K562 (cell line): ENCODE results near the gene FAM20B. TPM values are rescaled to one million over a fixed set of nuclear protein-coding genes. Genes with fewer than 3 reads are reported as not detected.

Experiments used
- CEBPG ChIP-seq, 3 experiments: fragments of 200-800 bp in 1 of 3; sonication (Bioruptor generic) in 1 of 3; sonication (generic) in 1 of 3; formaldehyde crosslinking in 1 of 3; IDR thresholded peaks in 2 of 3; conservative IDR thresholded peaks in 1 of 3; 2 replicates each; pipeline versions ENCODE4 v1.6.1 to v1.8.0; 2016 to 2022; ENCODE audit warnings: missing compliant biosample characterization in 2 of 3, missing genetic modification characterization in 2 of 3, mild to moderate bottlenecking in 1 of 3, missing genetic modification reagents in 1 of 3
- DACH1 ChIP-seq: fragments of 450-650 bp; IDR thresholded peaks from 2 replicates; pipeline ENCODE4 v1.6.1; 2018; ENCODE audit not compliant: partially characterized antibody
- FOXJ3 ChIP-seq: sonication (generic); formaldehyde crosslinking; IDR thresholded peaks from 2 replicates; pipeline ENCODE4 v1.4.0; 2020; ENCODE audit warnings: mild to moderate bottlenecking, missing genetic modification reagents
- GABPA ChIP-seq: fragments of 200-800 bp; sonication (Bioruptor generic); conservative IDR thresholded peaks from 2 replicates; pipeline ENCODE4 v1.6.1; 2016; ENCODE audit warnings: low read depth, missing genetic modification characterization, missing compliant biosample characterization
- GATAD2B ChIP-seq: fragments of 450-650 bp; IDR thresholded peaks from 2 replicates; pipeline ENCODE4 v1.6.1; 2017; ENCODE audit warnings: mild to moderate bottlenecking, borderline replicate concordance
- HDAC3 ChIP-seq: fragments of 450-650 bp; IDR thresholded peaks from 2 replicates; pipeline ENCODE4 v1.6.1; 2018; ENCODE audit warnings: borderline replicate concordance, mild to moderate bottlenecking, moderate library complexity; ENCODE audit not compliant: partially characterized antibody
- MCM5 ChIP-seq: fragments of 450-650 bp; IDR thresholded peaks from 2 replicates; pipeline ENCODE4 v1.6.1; 2016; ENCODE audit warnings: low read depth
- MEIS2 ChIP-seq: fragments of 450-650 bp; IDR thresholded peaks from 2 replicates; pipeline ENCODE4 v1.6.1; 2014; ENCODE audit warnings: mild to moderate bottlenecking; ENCODE audit not compliant: partially characterized antibody
- MYBL2 ChIP-seq, 2 experiments: fragments of 450-650 bp in 1 of 2; sonication (generic) in 1 of 2; formaldehyde crosslinking in 1 of 2; IDR thresholded peaks; 2 replicates each; pipeline versions ENCODE4 v1.6.1 to v1.8.1; 2017 to 2022; ENCODE audit warnings: borderline replicate concordance in 1 of 2, inconsistent platforms in 1 of 2, low read depth in 1 of 2, mild to moderate bottlenecking in 1 of 2, missing genetic modification reagents in 1 of 2, moderate library complexity in 1 of 2
- NEUROD1 ChIP-seq: fragments of 150-350 bp; IDR thresholded peaks from 2 replicates; pipeline ENCODE4 v1.6.1; 2014; ENCODE audit warnings: borderline replicate concordance, low read length, low read depth; ENCODE audit not compliant: partially characterized antibody
- SIN3B ChIP-seq: fragments of 450-650 bp; IDR thresholded peaks from 2 replicates; pipeline ENCODE4 v1.6.1; 2017; ENCODE audit warnings: low read depth, mild to moderate bottlenecking, moderate library complexity
- SMARCA4 ChIP-seq: fragments of 450-650 bp; IDR thresholded peaks from 2 replicates; pipeline ENCODE4 v1.6.1; 2016
- TAF9B ChIP-seq: fragments of 450-650 bp; IDR thresholded peaks from 2 replicates; pipeline ENCODE4 v1.6.1; 2018; ENCODE audit warnings: mild to moderate bottlenecking; ENCODE audit not compliant: partially characterized antibody
- TAL1 ChIP-seq: fragments of 450-650 bp; IDR thresholded peaks from 2 replicates; pipeline ENCODE4 v1.6.1; 2016; ENCODE audit warnings: mild to moderate bottlenecking
- TCF3 ChIP-seq: sonication (generic); formaldehyde crosslinking; IDR thresholded peaks from 2 replicates; pipeline ENCODE4 v1.4.0; 2020; ENCODE audit warnings: mild to moderate bottlenecking, missing genetic modification reagents
- TCF7 ChIP-seq: sonication (generic); IDR thresholded peaks from 2 replicates; pipeline ENCODE4 v1.6.1; 2016; ENCODE audit warnings: antibody characterized with exemption, borderline replicate concordance
- ZNF445 ChIP-seq: fragments of 250-450 bp; sonication (Bioruptor Pico); IDR thresholded peaks from 2 replicates; pipeline ENCODE4 v1.4.0; 2020; ENCODE audit warnings: low read depth, mild to moderate bottlenecking, moderate library complexity
- ZNF57 ChIP-seq: fragments of 450-650 bp; formaldehyde crosslinking; IDR thresholded peaks from 2 replicates; pipeline ENCODE4 v1.4.0; 2020; ENCODE audit warnings: mild to moderate bottlenecking, moderate library complexity
- polyA plus RNA-seq, 8 experiments: library from polyadenylated mRNA; depleted of rRNA in 4 of 8; stranded (reverse) in 5 of 8; unstranded in 3 of 8; fragments of >200 nt; fragmentation: Nextera tagmentation in 2 of 8; fragmentation: Illumina TruSeq in 1 of 8; extraction: Ambion mirVana in 2 of 8; extraction: Trizol in 1 of 8; gene quantifications; 2 replicates each; pipeline versions ENCODE4 v1.2.1 to v1.2.3, GENCODE V29; 2011 to 2014; ENCODE audit warnings: inconsistent platforms in 1 of 8, missing spikeins in 1 of 8
- total RNA-seq, 7 experiments: library from RNA; depleted of rRNA in 6 of 7; stranded (reverse); fragments of >200 nt in 6 of 7; fragmentation: Illumina TruSeq in 2 of 7; extraction: Trizol in 2 of 7; gene quantifications; 2 replicates each; pipeline versions ENCODE4 v1.2.1 to v1.2.3, GENCODE V29; 2011 to 2021; ENCODE audit warnings: low replicate concordance in 1 of 7
- TF ChIP-seq, protein P1 (sequence below): fragments of 450-650 bp; formaldehyde crosslinking; conservative IDR thresholded peaks from 2 replicates; pipeline ENCODE4 v1.4.0; 2022; ENCODE audit warnings: mild to moderate bottlenecking, missing genetic modification characterization
- TF ChIP-seq, protein P2 (sequence below): fragments of 450-650 bp; IDR thresholded peaks from 2 replicates; pipeline ENCODE4 v1.6.1; 2016
- TF ChIP-seq, protein P3 (sequence below), 2 experiments: IDR thresholded peaks in 1 of 2; conservative IDR thresholded peaks in 1 of 2; 2 replicates each; pipeline ENCODE4 v1.6.1; 2016; ENCODE audit warnings: low read depth in 2 of 2, mild to moderate bottlenecking in 1 of 2, missing compliant biosample characterization in 1 of 2, missing genetic modification characterization in 1 of 2, moderate library complexity in 1 of 2
- TF ChIP-seq, protein P4 (sequence below): fragments of 200-800 bp; sonication (Bioruptor generic); IDR thresholded peaks from 2 replicates; pipeline ENCODE4 v1.6.1; 2017; ENCODE audit warnings: missing genetic modification characterization, missing compliant biosample characterization

Gene FAM20B
- total and polyA plus RNA-seq, 9 of the 15 experiments (the other 6 are each of a cell fraction or from before 2014, with no cell fraction given): 7.2 to 67.5 (median 42.9) TPM

DNA sequence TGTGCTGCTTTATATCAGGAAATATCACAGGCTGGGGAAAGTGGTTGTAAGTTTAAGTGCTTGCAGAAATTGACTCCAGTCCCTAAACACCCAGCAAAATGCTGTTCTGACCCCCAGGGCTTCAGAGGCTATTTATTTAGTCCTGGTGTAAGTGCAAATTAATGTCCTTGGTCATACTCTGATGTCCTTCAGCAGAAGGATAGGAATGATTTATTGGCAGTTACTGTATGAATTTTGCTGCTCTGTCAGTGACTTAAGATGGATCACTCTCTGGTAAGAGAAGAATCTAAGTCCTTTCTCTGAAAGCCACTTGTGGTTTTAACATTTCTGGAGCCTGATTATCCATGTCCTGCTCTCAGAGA is 21.9 kb downstream of the FAM20B start (continued):
- TF ChIP-seq, protein P1, sequence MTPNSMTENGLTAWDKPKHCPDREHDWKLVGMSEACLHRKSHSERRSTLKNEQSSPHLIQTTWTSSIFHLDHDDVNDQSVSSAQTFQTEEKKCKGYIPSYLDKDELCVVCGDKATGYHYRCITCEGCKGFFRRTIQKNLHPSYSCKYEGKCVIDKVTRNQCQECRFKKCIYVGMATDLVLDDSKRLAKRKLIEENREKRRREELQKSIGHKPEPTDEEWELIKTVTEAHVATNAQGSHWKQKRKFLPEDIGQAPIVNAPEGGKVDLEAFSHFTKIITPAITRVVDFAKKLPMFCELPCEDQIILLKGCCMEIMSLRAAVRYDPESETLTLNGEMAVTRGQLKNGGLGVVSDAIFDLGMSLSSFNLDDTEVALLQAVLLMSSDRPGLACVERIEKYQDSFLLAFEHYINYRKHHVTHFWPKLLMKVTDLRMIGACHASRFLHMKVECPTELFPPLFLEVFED (CRISPR knock-in tag): no peak
- 0 out of 2 replicates have a peak, but pooled peaks have one; percentile 39 for TF ChIP-seq TAL1
- no peak for TF ChIP-seq MCM5
- 0 out of 2 replicates have a peak, but pooled peaks have one; percentile 21 for TF ChIP-seq MYBL2 (IDR thresholded peaks at IDR 0.05; ENCODE audit: low read depth)
- no peak for TF ChIP-seq MYBL2 (CRISPR knock-in tag; IDR thresholded peaks at IDR 0.05; ENCODE audit: borderline replicate concordance)
- TF ChIP-seq CEBPG (CRISPR knock-in tag; IDR thresholded peaks at IDR 0.05): no peak
- no peak for TF ChIP-seq CEBPG (tag; conservative IDR thresholded peaks at IDR 0.05 in 1 of 2, IDR thresholded peaks at IDR 0.05 in 1 of 2)
- 0 out of 2 replicates have a peak, but pooled peaks have one; percentile 8 for TF ChIP-seq TCF7
- TF ChIP-seq SMARCA4: no peak
- TF ChIP-seq NEUROD1: peak; percentile 34
- TF ChIP-seq TAF9B: no peak
- TF ChIP-seq, protein P2, sequence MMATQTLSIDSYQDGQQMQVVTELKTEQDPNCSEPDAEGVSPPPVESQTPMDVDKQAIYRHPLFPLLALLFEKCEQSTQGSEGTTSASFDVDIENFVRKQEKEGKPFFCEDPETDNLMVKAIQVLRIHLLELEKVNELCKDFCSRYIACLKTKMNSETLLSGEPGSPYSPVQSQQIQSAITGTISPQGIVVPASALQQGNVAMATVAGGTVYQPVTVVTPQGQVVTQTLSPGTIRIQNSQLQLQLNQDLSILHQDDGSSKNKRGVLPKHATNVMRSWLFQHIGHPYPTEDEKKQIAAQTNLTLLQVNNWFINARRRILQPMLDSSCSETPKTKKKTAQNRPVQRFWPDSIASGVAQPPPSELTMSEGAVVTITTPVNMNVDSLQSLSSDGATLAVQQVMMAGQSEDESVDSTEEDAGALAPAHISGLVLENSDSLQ: peak; percentile 93
- no peak for TF ChIP-seq HDAC3
- TF ChIP-seq, protein P3, sequence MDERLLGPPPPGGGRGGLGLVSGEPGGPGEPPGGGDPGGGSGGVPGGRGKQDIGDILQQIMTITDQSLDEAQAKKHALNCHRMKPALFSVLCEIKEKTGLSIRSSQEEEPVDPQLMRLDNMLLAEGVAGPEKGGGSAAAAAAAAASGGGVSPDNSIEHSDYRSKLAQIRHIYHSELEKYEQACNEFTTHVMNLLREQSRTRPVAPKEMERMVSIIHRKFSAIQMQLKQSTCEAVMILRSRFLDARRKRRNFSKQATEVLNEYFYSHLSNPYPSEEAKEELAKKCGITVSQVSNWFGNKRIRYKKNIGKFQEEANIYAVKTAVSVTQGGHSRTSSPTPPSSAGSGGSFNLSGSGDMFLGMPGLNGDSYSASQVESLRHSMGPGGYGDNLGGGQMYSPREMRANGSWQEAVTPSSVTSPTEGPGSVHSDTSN (CRISPR knock-in tag; IDR thresholded peaks at IDR 0.05; ENCODE audit: low read depth): no peak
- TF ChIP-seq, protein P3 (tag; conservative IDR thresholded peaks at IDR 0.05; ENCODE audit: low read depth): peak; percentile 96
- TF ChIP-seq GABPA (tag): no peak
- TF ChIP-seq ZNF57 (CRISPR knock-in tag): no peak
- TF ChIP-seq, protein P4, sequence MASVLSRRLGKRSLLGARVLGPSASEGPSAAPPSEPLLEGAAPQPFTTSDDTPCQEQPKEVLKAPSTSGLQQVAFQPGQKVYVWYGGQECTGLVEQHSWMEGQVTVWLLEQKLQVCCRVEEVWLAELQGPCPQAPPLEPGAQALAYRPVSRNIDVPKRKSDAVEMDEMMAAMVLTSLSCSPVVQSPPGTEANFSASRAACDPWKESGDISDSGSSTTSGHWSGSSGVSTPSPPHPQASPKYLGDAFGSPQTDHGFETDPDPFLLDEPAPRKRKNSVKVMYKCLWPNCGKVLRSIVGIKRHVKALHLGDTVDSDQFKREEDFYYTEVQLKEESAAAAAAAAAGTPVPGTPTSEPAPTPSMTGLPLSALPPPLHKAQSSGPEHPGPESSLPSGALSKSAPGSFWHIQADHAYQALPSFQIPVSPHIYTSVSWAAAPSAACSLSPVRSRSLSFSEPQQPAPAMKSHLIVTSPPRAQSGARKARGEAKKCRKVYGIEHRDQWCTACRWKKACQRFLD: no peak
- no peak for TF ChIP-seq ZNF445
- peak; percentile 20; the same call in 1 of the 2 replicates for TF ChIP-seq TCF3 (CRISPR knock-in tag)
- TF ChIP-seq SIN3B: no peak
- peak; percentile 96 for TF ChIP-seq MEIS2
- TF ChIP-seq FOXJ3 (CRISPR knock-in tag): no peak
- peak; percentile 6; the same call in 1 of the 2 replicates for TF ChIP-seq GATAD2B
- no peak for TF ChIP-seq DACH1
